Activated CD8-positive, alpha-beta memory T cell treated with anti-CD3 and anti-CD28 coated beads, Interleukin-2, amount 50 U/mL, for 1 hour (primary cell): ENCODE results near the gene USP22.
"Not testable (repeated sequence)": the region's sequence is repeated elsewhere in the genome, so short reads cannot be mapped to it uniquely, and the experiment has no call there.

Source experiments
- DNase-seq: peaks from one replicate; pipeline ENCODE4 v3.0.0-alpha.2; 2020; ENCODE audit errors: extremely low read depth

USP22 gene

GRCh38 chr17:21042458-21043295 is at the start of gene USP22:
TSS of gene USP22 (minus strand) at chr17:21043011. CDS start at chr17:21042835, 176 bp downstream.
- DNase-seq: no peak

DNA sequence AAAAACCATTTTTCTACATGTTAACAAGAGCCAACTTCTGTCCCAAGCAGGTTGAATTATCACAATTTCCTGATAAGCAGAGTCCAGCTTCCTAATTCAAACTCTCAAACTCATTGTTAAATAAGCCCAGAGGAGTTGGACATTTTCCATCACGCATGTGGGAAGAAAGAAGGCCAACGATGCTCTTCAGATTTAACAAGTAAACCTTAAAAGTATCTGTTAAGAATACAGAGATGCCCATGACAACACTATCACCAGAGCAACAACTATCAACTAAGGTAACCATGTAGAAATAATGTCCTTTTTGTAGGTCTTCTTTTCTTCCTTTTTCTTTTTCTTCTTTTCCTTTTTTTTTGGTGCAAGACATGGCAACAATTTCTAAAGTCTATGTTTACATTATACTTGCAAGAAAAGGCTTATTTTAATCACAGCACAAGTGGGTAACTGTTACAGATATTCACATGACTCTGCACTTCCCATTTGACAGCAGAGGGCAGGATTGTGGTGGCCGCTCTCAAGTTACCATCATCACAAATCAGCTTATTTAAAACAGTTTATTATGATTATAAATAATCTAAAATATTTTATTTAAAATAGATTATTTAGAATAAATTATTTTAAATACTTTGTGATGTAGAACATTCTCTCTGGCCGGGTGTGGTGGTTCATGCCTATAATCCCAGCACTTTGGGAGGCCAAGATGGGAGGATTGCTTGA is 48.2 kb upstream of the USP22 start:
- no peak for DNase-seq

GRCh38 chr17:21089933-21090901 is 47.4 kb upstream of the USP22 start:
- DNase-seq: no peak

- no peak for DNase-seq
These were observed 46.3 kb upstream of the USP22 start for GRCh38 chr17:21089145-21089544.

DNA sequence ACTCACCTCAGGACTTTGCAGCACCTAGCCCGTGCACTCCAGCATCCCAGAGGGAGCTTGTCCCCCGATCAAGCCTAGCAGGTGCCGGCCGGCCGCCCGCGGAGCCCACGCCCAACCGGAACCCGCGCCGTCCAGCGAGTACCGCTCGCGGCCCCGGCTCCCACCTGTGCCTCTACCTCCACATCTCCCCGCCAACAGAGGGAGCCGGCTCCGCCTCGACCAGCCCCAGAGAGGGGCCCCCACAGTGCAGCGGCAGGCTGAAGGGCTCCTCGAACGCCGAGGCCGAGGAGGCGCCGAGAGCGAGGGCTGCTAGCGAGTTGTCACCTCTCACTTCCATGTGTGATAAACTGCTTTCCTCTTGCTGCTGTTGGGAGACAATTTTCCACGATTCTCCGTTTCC is 42.9 kb upstream of the USP22 start:
- DNase-seq: no peak

DNA sequence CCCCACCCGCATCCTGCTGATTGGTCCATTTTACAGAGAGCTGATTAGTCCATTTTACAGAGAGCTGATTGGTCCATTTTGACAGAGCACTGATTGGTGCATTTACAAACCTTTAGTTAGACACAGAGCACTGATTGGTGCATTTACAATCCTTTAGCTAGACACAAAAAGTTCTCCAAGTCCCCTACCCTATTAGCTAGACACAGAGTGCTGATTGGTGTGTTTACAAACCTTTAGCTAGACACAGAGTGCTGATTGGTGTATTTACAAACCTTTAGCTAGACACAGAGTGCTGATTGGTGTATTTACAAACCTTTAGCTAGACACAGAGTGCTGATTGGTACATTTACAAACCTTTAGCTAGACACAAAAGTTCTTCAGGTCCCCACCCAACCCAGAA is 42.5 kb upstream of the USP22 start:
- DNase-seq: not testable (repeated sequence)

GRCh38 chr17:21082001-21082436 is 39.2 kb upstream of the USP22 start:
- no peak for DNase-seq

DNA sequence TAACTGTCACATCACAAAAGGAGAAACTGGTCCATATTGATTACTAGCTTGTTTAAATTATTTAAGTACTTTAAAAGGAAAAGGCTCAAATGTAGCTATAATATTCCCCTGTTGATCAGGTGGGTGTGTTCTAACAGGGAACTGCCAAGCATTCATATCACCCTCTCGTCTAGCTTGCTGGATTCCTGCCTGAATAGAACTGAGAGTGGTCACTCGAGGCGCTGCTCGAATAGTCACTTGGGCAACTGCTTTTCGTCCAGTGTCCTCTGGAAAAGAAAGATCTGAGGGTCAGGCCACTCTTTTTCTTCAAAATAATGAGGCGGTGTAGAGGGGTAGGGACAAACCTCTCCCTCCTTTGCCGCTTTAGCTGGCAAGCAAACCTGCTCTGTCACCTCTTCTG is 36.4 kb upstream of the USP22 start:
- DNase-seq: no peak

DNA sequence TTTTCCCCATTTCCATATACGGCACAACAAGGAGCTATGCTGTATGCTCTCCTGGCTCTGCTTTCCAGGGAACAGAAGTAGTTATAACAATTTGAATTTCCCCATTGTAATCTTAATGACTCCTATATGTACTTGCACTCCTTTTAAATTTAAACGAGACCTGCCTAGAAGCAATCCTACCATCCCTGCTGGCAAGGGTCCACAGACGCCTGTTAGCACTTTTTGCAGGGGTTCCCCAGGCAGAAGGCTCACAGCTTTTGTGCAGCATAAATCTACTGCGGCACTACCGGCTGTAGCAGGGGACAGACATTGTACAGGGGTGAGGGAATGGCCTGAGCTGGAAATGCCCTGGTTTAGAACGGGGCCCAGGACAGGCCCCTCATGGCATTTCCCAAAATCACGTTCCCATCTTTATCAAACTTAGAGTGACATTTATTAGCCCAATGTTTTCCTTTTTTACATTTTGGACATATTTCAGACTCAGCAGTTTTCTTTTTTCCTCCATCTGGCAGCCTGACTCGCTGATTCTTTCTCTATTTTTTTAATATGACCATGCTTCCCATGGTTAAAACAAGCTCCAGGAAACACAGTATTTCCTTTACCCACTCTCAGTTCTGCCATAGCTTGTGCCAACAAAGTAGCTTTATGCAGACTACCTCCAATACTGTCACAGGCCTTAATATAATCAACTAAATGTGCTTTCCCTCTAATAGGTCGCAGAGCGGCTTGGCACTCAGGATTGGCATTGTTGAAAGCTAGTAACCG is 35.4 kb upstream of the USP22 start:
- DNase-seq: no peak

DNA sequence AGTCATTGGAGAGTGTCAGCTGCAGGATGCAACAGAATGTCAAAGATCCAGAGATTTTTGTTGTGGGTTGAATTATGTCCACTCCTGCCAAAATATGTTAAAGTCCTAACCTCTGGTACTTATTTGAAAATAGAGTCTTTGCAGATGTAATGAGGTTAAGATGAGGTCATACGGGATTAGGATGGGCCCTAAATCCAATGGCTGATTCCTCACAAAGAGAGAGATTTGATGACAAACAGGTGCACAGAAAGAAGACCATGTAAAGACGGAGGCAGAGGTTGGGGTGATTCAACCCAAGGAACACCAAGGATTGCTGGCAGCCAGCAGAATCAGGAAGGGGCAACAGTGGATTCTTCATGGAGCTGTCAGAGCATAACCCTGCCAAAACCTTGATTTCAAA is 34.5 kb upstream of the USP22 start:
- DNase-seq: no peak

GRCh38 chr17:21076242-21076641 is 33.4 kb upstream of the USP22 start:
- DNase-seq: no peak

DNA sequence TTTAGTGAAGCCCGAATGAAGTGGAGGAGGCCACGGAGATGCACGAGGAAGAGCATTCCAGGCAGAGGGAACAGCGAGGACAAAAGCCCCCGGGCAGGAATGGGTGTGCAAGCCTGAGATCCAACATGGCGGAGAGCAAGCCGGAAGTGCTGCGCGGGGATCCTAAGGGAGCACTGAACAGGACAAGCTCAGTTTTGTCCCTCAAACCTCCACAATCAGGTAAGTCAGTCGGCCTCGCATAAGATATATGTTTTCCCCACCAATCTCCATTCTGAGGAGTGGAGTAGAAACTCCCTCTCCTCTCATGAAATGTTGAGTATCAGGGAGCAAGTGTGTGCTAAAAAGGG is 32.9 kb upstream of the USP22 start:
- no peak for DNase-seq

- no peak for DNase-seq
These were observed 30.0 kb upstream of the USP22 start for GRCh38 chr17:21072745-21073197.

DNA sequence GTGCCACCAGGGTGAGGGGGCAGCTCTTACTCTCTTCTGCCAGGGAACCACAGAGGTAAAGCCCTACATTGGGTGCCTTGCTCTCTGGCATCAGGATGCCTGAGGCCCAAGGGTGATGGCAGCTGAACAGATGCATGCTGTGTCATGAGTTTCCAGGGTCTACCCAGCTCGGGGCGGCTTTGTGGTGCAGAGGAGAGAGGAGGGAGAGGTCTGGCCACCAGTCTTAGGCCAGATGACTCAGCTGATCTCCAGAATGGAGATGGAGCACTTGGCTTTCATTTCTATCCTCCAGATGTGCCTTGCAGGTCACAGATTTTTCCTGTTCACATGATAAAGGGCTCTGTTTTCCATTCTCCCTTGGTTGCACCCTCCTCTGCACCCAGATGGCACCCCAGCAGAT is 23.6 kb upstream of the USP22 start:
- no peak for DNase-seq

GRCh38 chr17:21061971-21062526 is 19.2 kb upstream of the USP22 start:
- no peak for DNase-seq

DNA sequence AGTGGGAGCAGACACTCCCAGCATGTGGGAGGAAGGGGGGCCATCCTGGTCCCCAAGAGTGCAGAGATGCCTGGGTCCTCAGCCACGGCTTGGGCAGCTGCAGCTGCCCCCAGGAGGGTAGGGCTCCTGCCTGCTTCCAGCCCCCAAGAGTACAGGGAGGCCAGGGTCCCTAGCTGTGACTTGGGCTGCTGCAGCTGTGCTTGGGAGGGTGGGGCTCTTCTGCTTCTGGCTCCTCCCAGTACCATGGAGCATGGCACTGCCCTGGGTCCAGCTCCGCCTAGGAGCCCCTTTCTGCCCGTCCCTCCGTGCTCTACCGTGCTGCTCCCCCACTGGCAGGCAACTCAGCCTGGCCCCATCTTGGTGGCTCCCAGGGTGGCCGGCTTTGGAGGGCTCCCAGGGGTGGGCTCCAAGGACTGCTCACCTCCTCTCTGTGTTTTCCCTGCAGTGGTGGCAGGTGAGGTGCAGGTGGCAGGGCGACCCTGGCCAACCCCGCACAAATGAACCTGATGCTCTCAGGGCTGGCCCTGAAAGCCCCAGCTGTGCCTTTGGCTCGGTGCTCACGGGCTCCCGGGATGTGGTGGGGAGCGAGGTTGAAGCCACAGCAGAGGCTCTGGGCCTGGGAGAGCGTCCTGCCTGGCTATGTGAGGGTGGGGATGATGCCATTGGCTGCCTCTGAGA is 18.5 kb upstream of the USP22 start:
- DNase-seq: no peak

DNA sequence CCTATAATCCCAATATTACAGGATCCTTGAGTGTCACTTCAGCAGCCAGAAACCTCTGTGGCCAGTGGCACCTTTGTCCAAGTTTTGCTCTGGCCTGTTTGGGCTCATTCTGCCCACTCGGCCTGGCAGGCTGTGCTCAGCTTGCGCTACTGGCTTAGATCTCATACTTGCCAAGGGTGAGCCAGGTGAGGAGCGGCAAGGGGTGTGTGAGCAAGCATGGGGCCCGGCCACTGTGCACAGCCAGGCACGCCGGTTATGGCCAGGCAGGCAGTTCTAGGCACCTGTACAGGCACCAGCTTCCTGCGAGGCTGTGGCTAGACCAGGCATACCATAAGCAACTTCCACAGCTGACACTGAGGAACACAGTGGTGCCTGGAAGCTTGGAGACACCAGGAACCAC is 16.9 kb upstream of the USP22 start:
- no peak for DNase-seq

- no peak for DNase-seq
These were observed 15.5 kb upstream of the USP22 start for GRCh38 chr17:21058098-21058893.

DNA sequence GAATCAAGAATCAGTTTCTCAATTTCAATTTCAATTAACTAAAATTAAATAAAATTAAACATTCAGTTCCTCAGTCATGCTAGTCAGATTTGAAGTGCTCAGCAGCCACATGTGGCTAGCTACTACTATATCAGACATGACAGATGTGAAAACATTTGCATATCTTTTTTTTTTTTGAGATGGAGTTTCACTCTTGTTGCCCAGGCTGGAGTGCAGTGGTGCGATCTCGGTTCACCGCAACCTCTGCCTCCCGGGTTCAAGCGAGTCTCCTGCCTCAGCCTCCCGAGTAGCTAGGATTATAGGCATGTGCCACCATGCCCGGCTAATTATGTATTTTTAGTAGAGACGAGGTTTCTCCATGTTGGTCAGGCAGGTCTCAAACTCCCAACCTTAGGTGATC is 10.2 kb upstream of the USP22 start:
- DNase-seq: not testable (repeated sequence)

DNA sequence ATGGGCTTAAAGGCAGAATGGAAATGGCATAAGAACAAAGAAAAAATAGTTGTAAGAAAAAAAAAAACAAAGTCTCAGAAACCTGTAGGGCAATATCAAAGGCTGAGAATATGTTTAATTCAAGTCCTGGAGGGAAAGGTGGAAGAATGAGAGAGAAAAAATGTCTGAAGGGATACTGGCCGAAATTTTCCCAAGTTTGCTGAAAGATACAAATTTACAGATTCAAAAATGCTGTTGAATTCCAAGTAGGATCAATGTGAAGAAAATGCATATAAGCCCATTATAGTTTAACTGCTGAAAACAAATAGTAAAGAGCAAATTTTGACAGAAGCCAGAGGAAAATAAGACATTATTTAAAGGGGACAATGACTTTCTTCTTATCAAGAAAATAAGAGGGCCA is 6.6 kb upstream of the USP22 start:
- no peak for DNase-seq
